GM19395 (cell line): Measurements from ENCODE around the gene LRP10.
"Not testable (repeated sequence)": the region's sequence is repeated elsewhere in the genome, so short reads cannot be mapped to it uniquely, and the experiment has no call there.

Experiments
- ATAC-seq: cut with Tn5 transposase; IDR thresholded peaks from one replicate; pipeline ENCODE4 v1.9.1; 2021; ENCODE audit warnings: mild to moderate bottlenecking, moderate library complexity; ENCODE audit not compliant: unreplicated experiment

The LRP10 gene, protein sequence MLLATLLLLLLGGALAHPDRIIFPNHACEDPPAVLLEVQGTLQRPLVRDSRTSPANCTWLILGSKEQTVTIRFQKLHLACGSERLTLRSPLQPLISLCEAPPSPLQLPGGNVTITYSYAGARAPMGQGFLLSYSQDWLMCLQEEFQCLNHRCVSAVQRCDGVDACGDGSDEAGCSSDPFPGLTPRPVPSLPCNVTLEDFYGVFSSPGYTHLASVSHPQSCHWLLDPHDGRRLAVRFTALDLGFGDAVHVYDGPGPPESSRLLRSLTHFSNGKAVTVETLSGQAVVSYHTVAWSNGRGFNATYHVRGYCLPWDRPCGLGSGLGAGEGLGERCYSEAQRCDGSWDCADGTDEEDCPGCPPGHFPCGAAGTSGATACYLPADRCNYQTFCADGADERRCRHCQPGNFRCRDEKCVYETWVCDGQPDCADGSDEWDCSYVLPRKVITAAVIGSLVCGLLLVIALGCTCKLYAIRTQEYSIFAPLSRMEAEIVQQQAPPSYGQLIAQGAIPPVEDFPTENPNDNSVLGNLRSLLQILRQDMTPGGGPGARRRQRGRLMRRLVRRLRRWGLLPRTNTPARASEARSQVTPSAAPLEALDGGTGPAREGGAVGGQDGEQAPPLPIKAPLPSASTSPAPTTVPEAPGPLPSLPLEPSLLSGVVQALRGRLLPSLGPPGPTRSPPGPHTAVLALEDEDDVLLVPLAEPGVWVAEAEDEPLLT

DNA sequence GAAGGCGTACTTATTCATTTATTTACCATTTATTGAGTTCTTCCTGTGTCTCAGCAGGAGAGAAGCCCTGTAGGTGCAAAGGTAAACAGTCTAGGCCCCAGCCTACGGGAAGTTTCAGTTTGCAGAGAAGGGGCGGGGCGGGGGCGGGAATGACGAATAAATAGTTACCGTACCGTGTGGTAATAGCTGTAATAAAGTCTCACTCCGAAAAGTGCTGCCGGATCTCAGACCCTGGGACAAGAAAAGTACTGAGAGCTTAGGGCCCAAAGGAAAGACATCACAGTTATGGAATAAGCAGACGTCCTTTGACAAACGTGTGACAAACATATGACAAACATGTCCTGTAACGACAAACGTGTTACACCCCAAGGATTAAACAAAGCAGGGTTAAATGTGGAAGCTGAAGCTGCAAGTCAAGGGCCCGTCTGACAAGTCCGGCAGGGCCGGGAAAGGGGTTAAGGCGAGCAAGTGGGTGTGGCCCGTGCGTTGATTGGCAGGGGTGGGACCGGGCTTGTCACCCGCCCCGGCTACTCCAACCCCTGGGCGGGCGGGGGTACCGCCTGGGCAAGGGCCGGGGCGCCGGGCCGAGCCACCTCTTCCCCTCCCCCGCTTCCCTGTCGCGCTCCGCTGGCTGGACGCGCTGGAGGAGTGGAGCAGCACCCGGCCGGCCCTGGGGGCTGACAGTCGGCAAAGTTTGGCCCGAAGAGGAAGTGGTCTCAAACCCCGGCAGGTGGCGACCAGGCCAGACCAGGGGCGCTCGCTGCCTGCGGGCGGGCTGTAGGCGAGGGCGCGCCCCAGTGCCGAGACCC lies at the start of gene LRP10:
Gene LRP10 (plus strand): TSS at position 517 of the 809 bp plus-strand sequence. CDS start 564 bp downstream, outside the sequence.
- peak; percentile 82 for ATAC-seq

DNA sequence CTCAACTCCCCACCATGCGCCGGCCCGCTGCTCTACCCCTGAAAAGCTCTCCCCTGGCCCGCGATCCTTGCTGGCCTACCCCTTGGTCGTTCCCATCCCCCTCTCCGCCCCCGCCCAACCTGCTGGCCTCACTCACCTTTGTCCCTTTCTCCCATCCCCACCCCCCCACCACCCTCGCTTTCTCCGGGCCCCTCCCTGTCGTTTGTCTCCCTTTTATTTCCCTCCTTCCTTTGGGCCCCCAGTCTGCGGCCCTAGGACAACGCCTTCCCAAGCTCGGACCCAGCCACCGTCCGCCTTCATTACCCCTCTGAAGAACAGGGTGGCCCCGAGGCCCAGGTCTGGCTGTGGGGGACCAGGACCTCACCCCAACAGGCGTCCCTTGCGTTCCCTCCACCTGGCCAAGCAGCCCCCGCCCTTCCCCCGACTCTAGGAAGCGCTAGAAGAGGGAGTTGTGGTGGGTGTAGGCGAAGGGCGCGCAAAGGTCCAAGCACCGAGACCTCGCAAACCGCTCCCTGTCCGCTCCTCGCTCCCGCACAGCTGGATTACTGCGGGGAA lies 49.4 kb upstream of the LRP10 start:
- no peak for ATAC-seq

DNA sequence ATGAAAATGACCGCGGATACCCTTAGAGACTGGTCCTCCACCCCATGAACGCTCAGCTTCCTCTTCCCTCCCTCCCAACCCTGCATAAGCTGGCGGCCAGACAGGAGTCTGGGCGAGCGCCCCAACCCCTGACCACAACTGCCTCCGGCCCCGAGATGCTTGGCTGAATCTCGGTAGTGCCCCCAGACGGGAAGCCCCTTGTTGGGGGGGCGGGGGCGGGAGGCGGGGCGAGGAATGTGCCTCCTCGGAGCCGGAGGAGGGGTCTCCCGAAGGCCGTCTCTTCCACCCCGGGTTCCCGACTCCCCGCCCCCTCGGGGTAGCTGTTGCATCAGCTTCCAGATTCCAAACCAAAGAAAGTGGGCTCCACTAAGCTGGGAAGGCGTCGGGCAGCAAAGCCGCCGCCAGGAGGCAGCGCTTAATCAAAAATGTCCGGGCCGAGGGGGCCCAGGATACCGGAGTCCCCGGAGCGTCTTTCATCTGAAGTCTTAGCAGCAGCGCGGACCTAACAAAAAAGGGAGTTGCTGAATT lies 48.9 kb upstream of the LRP10 start:
- ATAC-seq: peak; percentile 62

DNA sequence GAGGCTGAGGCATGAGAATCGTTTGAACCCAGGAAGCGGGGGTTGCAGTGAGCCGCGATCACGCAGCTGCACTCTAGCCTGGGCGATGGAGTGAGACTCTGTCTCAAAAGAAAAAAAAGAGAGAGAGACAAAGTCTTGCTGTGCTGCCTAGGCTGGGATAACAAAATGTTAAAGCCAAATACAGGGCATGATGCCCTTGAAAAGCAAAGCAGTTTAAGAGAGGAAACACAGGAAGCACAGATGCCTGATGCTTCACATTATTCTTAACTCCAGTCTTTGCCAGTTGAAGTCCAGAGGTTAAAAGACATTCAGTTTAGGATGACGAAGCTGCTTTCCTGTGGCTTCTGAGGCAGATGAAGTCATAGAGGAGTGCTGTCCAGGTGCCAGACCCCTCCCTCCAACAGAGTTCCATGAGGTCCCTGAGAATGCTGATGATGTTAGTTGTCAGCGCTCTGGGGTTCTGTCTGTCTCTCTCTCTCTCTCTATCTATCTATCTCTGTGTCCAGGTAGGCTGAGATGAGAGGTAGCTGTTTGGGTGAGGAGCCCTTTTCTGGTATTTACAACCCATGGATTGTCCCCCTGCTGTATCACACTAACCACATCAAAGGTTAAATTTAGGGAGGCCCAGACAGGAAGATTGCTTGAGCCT lies 46.7 kb upstream of the LRP10 start:
- no peak for ATAC-seq

DNA sequence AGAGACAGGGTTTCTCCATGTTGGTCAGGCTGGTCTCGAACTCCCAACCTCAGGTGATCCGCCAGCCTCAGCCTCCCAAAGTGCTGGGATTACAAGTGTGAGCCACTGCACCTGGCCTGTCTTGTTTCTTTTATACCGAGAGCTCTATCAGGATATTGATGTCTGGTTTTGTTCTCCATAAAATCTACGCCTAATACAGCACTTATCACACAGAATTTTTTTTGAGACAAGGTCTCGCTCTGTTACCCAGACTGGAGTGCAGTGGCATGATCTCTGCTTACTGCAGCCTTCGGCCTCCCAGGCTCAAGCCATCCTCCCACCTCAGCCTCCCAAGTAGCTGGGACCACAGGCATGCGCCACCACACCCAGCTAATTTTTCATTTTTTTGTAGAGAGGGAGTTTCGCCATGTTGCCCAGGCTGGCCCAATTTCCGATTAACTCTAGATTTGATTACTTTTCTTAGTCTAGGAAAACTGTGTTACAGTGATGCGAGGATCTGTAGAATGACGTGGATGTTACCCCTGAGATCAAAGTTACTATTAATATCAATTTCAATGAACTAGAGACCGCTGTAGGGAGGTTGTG lies 42.4 kb upstream of the LRP10 start:
- not testable (repeated sequence) for ATAC-seq

DNA sequence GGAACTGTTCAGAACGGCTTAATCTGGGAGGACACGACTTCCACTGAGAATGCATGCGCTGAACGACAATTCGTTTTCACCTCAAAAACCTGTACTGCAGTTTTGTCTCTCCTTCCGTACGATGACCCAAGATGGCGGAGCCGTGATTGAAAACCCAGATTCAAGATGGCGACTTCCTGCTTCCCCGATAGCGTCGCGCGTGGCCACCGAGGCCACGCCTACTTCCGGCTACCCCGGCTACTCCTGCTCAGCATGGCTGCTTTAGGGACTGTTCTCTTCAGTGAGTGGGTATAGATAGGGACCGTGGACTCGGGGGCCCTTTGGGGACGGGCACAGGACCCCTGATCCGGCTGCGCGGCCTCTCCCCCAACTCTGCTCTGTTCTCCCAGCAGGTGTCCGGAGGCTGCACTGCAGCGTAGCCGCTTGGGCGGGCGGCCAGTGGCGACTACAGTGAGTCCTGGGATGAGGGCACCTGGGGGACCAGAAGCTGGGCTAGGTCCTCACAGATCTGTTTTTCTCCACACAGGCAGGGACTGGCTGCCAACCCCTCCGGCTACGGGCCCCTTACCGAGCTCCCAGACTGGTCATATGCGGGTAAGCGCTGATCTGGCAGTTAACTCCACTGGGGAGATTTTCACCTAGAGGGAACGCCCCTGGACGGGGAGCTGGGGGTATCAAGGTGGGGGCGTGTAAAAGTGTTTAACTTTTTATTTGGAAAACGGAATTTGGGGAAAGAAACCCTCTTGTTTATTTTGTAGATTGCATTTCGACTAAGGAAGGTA lies 41.7 kb upstream of the LRP10 start, which contains the start of gene MRPL52:
Gene MRPL52 (plus strand): TSS at position 227 of the 782 bp plus-strand sequence. CDS start 26 bp downstream, at position 253.
- ATAC-seq: peak; percentile 88

DNA sequence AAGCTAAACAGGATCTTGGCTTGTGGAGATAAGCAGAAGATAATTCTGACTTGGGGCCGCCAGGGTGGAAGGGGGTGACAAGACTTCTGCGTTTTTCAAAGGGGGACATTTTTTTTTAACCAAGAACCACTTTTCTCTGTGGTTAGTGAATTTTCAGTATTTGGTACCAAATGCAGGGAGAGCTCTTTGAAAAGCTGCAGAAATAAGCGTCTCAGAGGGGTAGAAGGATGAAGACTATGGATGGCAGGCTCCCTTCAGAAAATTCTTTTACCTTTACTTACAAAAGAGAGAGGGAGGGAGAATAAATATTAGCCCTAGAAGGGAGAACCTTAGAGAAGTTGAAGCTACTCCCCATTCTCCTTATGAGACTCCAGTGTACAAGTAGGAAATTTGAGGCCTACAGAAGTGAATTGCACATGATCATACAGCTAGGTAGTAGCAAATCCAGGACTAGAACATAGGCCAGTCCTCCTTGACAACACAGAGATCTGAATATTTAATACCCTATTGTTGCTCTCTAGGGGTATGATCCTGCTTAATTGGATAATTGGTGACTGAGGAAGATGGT lies 41.0 kb upstream of the LRP10 start:
- ATAC-seq: no peak

DNA sequence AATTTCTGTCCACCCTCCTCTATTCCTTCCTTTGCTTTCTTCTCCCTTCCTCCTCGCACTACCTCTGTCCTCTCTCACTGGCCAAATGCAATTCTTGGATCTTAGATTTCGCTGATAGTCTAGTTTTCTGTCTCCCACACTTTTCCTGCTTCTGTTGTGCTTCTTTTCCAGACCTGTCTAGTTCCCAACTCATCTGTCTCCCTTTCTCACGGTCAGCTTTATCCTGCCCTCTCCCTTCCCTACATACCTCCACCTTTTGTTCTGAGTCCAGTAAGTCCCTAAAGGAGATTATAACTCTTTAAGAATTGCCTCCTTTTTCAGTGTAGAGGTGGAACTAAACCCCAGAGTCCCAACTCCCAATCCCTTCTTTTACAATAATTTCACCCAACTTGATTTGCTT lies 36.0 kb upstream of the LRP10 start:
- ATAC-seq: no peak

DNA sequence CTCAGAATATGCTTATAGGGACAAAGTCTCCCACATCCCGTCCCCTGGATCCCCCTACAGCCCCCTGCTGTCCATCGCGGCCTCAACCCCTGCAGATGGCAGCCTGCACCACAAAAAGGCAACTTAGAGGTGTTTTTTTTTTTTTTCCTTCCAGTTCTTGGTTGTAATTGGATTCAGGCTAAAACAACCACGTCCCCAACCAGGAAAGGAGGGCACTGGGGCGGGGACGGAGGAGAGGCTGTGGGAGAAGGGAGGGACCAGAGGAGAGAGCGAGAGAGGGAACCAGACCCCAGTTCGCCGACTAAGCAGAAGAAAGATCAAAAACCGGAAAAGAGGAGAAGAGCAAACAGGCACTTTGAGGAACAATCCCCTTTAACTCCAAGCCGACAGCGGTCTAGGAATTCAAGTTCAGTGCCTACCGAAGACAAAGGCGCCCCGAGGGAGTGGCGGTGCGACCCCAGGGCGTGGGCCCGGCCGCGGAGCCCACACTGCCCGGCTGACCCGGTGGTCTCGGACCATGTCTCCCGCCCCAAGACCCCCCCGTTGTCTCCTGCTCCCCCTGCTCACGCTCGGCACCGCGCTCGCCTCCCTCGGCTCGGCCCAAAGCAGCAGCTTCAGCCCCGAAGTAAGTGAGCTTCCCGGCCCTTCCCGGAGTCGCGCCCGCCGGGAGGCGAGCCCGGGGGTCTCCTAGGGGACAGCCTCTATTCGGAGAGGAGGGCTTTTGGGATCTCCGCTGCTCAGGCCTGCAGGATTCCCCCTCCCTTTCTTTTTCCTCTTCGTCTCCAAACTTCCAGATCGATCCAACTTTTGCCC lies 35.0 kb upstream of the LRP10 start, which contains the start of gene MMP14:
Gene MMP14 (plus strand): TSS at position 285 of the 813 bp plus-strand sequence. CDS start 233 bp downstream, at position 518.
- ATAC-seq: no peak

DNA sequence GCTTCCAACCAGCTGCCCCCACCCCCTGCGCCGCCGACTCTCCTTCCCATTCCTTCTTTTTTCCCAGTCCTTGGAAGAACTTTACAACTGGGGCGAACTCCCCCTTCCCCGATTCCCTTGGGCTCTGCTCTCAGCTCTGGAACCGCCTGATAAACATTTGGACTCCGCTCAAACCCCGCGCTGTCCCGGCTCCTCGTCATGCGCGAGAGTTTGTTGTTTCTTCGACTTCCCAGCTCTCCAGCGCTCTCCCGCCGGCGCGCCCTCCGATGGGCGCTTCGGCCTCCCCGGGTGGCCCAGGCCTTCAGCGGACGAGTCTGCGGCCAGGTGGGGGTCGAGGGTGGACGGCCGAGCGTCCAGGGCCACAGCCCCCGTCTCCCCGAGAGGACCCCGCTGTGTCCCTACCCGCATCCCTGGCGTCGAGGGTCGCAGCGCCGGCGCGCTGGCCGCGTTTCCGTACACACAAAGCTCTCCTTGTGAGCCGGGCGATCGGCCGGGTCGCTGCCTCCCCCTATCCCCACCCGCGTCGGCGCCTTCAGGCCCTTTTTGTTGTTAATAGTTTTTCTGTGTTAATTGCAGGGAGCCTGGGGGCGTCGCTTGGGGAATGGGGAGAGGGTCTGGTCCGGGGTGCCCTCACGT lies 34.3 kb upstream of the LRP10 start:
- no peak for ATAC-seq

DNA sequence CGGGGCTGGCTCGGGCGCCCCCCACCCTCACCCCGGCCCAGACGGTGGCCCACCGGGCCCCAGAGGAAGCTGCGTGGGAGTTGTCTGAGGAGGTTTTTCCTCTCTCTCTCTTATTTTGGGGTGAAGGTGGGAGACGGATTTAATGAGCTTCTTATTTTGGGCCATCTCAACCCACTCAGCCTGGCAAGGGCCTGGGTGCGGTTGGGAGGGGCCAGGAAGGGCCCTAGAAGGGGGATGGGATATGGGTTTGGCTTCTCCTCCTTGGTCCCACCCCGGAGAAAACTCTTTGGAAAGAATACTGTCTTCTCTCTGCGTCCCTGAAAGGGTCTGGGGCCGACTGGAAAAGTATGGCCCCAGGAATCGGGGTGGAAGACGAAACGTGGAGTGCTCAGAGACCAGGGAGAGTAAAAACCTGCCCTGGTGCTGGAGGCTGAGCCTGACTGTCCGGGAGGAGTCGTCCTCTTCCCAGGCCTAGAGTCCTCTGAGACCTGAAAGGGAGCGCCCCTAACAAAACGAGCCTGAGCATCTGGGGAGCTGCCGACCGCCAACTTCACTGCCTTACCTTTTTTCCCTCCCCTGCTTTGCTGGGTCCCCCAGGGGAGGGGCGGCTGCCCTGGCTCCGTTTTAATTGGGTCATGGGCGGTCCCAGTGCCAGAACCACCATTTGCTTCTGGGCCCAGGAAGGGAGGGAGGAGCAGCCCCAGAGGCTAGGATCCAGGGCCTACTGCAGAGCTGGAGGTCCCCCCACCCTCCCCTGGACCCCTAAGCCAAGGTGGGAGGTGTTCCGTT lies 33.6 kb upstream of the LRP10 start:
- ATAC-seq: no peak

DNA sequence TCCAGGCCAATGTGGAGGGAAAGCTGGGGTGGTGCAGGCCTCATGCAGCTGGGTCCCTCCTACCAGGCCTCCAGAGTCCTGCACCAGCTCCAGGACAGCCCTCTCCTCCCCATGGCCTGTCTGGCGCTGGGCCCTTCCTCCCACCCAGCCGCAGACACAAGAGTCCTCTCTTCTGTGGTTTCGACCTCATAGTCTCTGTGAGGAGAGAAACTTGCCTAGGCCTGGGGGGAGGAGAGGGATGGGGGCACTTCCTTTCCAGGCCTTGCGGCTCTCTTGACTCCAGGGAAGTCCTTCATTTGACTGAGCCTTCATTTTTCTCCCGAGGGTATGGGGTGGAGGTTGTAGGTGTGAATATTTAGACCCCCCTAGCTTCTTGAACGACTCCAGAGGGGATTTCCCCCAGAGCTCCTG lies 32.9 kb upstream of the LRP10 start:
- ATAC-seq: no peak

DNA sequence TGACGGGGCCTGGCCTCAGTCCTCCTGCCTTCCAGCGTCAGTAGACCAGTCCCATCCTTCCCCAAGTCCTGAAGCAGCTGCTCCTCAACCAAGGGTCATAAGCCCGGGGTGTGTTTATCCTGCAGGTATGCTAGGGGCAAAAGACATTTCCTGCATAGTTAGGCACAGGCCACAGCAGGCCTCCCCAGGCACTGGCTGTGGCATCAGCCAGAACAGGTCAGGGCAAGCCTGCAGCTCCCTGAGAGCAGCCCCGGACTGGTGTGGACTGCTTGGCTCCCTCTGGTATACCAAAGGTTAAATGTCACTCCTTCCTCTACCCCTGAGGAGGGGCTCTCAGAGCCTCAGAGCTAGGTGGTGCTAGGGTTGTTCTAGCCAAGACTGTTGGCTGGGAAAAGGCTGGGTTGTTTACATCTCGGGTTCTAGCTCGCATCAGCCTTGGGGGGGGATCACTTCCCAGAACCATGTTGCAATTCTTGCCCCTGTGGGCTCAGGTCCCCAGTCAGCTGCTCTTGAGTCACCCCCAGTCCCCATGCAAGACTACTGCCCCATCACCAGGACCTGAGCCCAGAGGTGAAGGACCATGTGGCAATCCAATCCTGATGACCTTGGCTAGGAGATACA lies 32.3 kb upstream of the LRP10 start:
- ATAC-seq: no peak

DNA sequence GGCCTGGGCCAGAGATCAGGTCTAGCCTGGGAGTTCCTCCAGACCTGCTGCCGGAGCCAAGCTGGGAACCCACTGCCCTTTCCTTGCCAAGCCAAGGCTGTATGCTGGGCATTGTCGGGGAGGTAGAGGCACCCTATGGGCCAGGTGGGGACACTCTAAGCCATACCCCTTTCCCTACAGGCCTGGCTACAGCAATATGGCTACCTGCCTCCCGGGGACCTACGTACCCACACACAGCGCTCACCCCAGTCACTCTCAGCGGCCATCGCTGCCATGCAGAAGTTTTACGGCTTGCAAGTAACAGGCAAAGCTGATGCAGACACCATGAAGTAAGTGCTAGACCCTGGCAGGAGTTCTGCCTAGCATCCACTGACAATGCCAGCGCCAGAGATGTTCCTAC lies 30.2 kb upstream of the LRP10 start:
- ATAC-seq: no peak

DNA sequence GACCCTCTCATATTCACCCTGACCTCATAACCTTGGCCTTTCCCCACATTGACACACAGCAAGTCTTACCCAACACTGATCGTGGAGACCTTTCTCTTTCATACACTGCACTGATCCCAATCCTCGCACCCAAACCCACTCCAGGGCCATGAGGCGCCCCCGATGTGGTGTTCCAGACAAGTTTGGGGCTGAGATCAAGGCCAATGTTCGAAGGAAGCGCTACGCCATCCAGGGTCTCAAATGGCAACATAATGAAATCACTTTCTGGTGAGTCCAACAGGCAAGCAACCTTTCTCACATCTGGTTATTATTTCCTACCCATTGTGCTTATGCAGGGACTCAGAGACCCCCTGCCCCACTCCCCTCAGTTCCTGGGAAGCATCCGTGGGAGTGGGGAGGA lies 29.8 kb upstream of the LRP10 start:
- ATAC-seq: no peak
